ENCODE measurements around the gene DHX16. TPM values are rescaled to one million over a fixed set of nuclear protein-coding genes. Genes with fewer than 3 reads are reported as not detected.

Gene DHX16
- total and polyA plus RNA-seq, 9 of the 15 experiments (the other 6 are each of a cell fraction or from before 2014, with no cell fraction given): 14.6 to 66.1 (median 47.5) TPM

- TF ChIP-seq HDAC8 (tag; IDR thresholded peaks at IDR 0.05): no peak
- TF ChIP-seq NFATC3 (IDR thresholded peaks at IDR 0.05): no peak
- TF ChIP-seq PPARD (CRISPR knock-in tag; IDR thresholded peaks at IDR 0.05): no peak
- TF ChIP-seq GABPA (tag; conservative IDR thresholded peaks at IDR 0.05; ENCODE audit: low read depth): 0 out of 2 replicates have a peak, but pooled peaks have one; percentile 25
- TF ChIP-seq YBX1 (IDR thresholded peaks at IDR 0.05): no peak
- TF ChIP-seq RHOXF2B (CRISPR knock-in tag; conservative IDR thresholded peaks at IDR 0.05): no peak
- TF ChIP-seq HMBOX1 (IDR thresholded peaks at IDR 0.05): no peak
- peak; percentile 28; the same call in 1 of the 2 replicates for TF ChIP-seq TFAP4 (CRISPR knock-in tag; IDR thresholded peaks at IDR 0.05; ENCODE audit: borderline replicate concordance)
- TF ChIP-seq ZNF668 (CRISPR knock-in tag; IDR thresholded peaks at IDR 0.05): no peak
- no peak for TF ChIP-seq NFE2 (IDR thresholded peaks at IDR 0.05; ENCODE audit: low read depth)
- no peak for TF ChIP-seq DEAF1 (CRISPR knock-in tag; IDR thresholded peaks at IDR 0.05)
- TF ChIP-seq SOX6 (IDR thresholded peaks at IDR 0.05): 0 out of 2 replicates have a peak, but pooled peaks have one; percentile 18
- no peak for TF ChIP-seq ELK1 (CRISPR knock-in tag; IDR thresholded peaks at IDR 0.05)
- no peak for TF ChIP-seq CREBBP (IDR thresholded peaks at IDR 0.05; ENCODE audit: low read depth, low read length)
- TF ChIP-seq, protein P1, sequence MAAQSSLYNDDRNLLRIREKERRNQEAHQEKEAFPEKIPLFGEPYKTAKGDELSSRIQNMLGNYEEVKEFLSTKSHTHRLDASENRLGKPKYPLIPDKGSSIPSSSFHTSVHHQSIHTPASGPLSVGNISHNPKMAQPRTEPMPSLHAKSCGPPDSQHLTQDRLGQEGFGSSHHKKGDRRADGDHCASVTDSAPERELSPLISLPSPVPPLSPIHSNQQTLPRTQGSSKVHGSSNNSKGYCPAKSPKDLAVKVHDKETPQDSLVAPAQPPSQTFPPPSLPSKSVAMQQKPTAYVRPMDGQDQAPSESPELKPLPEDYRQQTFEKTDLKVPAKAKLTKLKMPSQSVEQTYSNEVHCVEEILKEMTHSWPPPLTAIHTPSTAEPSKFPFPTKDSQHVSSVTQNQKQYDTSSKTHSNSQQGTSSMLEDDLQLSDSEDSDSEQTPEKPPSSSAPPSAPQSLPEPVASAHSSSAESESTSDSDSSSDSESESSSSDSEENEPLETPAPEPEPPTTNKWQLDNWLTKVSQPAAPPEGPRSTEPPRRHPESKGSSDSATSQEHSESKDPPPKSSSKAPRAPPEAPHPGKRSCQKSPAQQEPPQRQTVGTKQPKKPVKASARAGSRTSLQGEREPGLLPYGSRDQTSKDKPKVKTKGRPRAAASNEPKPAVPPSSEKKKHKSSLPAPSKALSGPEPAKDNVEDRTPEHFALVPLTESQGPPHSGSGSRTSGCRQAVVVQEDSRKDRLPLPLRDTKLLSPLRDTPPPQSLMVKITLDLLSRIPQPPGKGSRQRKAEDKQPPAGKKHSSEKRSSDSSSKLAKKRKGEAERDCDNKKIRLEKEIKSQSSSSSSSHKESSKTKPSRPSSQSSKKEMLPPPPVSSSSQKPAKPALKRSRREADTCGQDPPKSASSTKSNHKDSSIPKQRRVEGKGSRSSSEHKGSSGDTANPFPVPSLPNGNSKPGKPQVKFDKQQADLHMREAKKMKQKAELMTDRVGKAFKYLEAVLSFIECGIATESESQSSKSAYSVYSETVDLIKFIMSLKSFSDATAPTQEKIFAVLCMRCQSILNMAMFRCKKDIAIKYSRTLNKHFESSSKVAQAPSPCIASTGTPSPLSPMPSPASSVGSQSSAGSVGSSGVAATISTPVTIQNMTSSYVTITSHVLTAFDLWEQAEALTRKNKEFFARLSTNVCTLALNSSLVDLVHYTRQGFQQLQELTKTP (IDR thresholded peaks at IDR 0.05; ENCODE audit: low read depth in 1 of 2, partially characterized antibody in 2 of 2): no peak
- TF ChIP-seq EHMT2 (IDR thresholded peaks at IDR 0.05): no peak
- TF ChIP-seq ZNF644 (tag; IDR thresholded peaks at IDR 0.05; ENCODE audit: low read depth): no peak
- no peak for TF ChIP-seq POLR2H (tag; IDR thresholded peaks at IDR 0.05; ENCODE audit: low read depth)
- TF ChIP-seq ZNF76 (CRISPR knock-in tag; IDR thresholded peaks at IDR 0.05; ENCODE audit: borderline replicate concordance): no peak
- TF ChIP-seq PTBP1 (IDR thresholded peaks at IDR 0.05; ENCODE audit: low read depth, low read length): no peak
These were observed 11.8 kb upstream of the DHX16 start (continued) for GRCh38 chr6:30684386-30685156.

Measured in K562 (cell line).